ENCODE data around the gene SLC25A48.

SLC25A48 gene

GRCh38 chr5:135834639-135835529 lies at the start of gene SLC25A48:
Gene SLC25A48, plus strand, starts transcription at chr5:135834663. Its CDS starts 185 bp downstream, at chr5:135834848.
- Histone ChIP-seq H3K4me3 (ENCODE audit: low read depth, low read length) (peak within 1 kb of the TSS; percentile 50), H3K27ac (ENCODE audit: low read depth, low read length) (no peak within 1 kb of the TSS), H3K27me3 (ENCODE audit: insufficient read depth, low read length) (peaks cover 84% of the 10 kb centered on the region), H3K4me1 (ENCODE audit: control insufficient read depth, insufficient read depth, low read length, unreplicated experiment) (no peaks in the 10 kb centered on the region), H3K79me2 (ENCODE audit: control insufficient read depth, insufficient read depth, low read length, unreplicated experiment) (no peaks in the 10 kb centered on the region), H2AFZ (ENCODE audit: low read length, unreplicated experiment) (no peak within 1 kb of the TSS), H3K36me3 (ENCODE audit: insufficient read depth, low read length) (no peaks in the 10 kb centered on the region)

- no peak overlapping the region for H3K27ac ChIP-seq (ENCODE audit: low read depth, low read length)
- no peaks in the 10 kb centered on the region for H3K79me2 ChIP-seq (ENCODE audit: control insufficient read depth, insufficient read depth, low read length, unreplicated experiment)
- peaks cover 42% of the 10 kb centered on the region for H3K27me3 ChIP-seq (ENCODE audit: insufficient read depth, low read length)
- H3K4me3 ChIP-seq (ENCODE audit: low read depth, low read length): no peak overlapping the region
- H3K36me3 ChIP-seq (ENCODE audit: insufficient read depth, low read length): no peaks in the 10 kb centered on the region
- no peaks in the 10 kb centered on the region for H3K4me1 ChIP-seq (ENCODE audit: control insufficient read depth, insufficient read depth, low read length, unreplicated experiment)
- no peak overlapping the region for H2AFZ ChIP-seq (ENCODE audit: low read length, unreplicated experiment)
Measured at GRCh38 chr5:135800656-135801055, 33.8 kb upstream of the SLC25A48 start.

DNA sequence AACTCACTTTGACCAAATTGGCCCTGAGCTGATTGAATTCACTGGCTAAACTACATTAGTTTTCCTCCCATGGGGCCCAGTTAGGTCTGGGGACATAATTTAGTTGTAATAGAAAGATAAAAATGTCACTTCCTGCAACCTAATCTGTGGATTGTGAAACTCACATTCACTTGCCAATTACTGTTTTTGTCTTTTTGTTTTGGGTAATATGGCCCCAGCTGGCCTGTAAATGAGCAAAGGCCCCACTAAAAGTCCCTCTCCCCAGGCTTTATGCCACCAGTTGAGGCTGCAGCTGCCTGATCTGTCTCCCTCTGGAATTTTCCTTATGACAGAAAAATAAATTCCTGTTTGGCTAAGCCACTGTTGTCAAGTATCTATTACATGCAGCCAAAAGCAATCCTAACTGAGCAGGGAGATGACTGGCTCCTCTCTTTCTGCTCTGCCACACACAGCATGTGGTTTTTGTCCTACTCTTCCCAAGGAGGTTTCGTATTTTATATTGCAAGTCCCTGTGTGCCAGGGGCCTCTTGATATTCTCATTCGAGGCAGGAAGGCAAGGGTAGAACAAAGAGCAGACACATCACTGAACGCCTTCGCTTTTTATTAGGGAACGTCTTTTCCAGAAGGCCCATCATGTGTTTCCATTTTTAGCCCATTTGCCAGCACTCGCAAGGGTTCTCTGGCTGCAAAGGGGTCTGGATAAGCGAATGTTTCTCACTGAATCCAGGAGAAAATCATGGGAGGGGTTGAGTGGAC lies 24.1 kb upstream of the SLC25A48 start:
- Histone ChIP-seq H3K4me1 (ENCODE audit: control insufficient read depth, insufficient read depth, low read length, unreplicated experiment) (no peaks in the 10 kb centered on the region), H3K27me3 (ENCODE audit: insufficient read depth, low read length) (peaks cover 30% of the 10 kb centered on the region), H3K27ac (ENCODE audit: low read depth, low read length) (no peak overlapping the region), H3K36me3 (ENCODE audit: insufficient read depth, low read length) (no peaks in the 10 kb centered on the region), H3K79me2 (ENCODE audit: control insufficient read depth, insufficient read depth, low read length, unreplicated experiment) (no peaks in the 10 kb centered on the region), H2AFZ (ENCODE audit: low read length, unreplicated experiment) (no peak overlapping the region), H3K4me3 (ENCODE audit: low read depth, low read length) (no peak overlapping the region)

DNA sequence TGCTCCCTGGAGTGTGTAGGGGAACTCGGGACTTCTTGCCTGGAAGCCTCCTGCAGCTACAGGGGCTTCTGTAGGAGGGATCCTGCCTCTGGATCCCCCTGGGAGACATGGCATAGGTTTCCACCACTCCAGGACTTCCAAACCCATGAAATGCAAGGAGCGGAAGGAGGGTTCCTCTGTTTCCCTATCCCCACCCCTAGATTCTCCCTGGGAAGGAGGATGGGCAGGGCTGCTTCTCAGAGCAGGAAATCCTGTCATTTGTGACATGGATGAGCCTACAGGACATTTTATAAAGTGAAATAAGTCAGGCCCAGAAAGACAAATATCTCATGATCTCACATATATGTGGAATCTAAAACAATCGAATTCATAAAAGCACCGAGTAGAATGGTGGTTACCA lies 23.5 kb upstream of the SLC25A48 start:
- peaks cover 30% of the 10 kb centered on the region for H3K27me3 ChIP-seq (ENCODE audit: insufficient read depth, low read length)
- H3K36me3 ChIP-seq (ENCODE audit: insufficient read depth, low read length): no peaks in the 10 kb centered on the region
- H2AFZ ChIP-seq (ENCODE audit: low read length, unreplicated experiment): no peak overlapping the region
- H3K79me2 ChIP-seq (ENCODE audit: control insufficient read depth, insufficient read depth, low read length, unreplicated experiment): no peaks in the 10 kb centered on the region
- no peaks in the 10 kb centered on the region for H3K4me1 ChIP-seq (ENCODE audit: control insufficient read depth, insufficient read depth, low read length, unreplicated experiment)
- H3K27ac ChIP-seq (ENCODE audit: low read depth, low read length): no peak overlapping the region
- H3K4me3 ChIP-seq (ENCODE audit: low read depth, low read length): no peak overlapping the region

GRCh38 chr5:135813758-135814157 lies 20.7 kb upstream of the SLC25A48 start:
- Histone ChIP-seq H3K36me3 (ENCODE audit: insufficient read depth, low read length) (no peaks in the 10 kb centered on the region), H3K27me3 (ENCODE audit: insufficient read depth, low read length) (peaks cover 55% of the 10 kb centered on the region), H3K79me2 (ENCODE audit: control insufficient read depth, insufficient read depth, low read length, unreplicated experiment) (no peaks in the 10 kb centered on the region), H3K4me3 (ENCODE audit: low read depth, low read length) (no peak overlapping the region), H2AFZ (ENCODE audit: low read length, unreplicated experiment) (no peak overlapping the region), H3K27ac (ENCODE audit: low read depth, low read length) (no peak overlapping the region), H3K4me1 (ENCODE audit: control insufficient read depth, insufficient read depth, low read length, unreplicated experiment) (no peaks in the 10 kb centered on the region)

DNA sequence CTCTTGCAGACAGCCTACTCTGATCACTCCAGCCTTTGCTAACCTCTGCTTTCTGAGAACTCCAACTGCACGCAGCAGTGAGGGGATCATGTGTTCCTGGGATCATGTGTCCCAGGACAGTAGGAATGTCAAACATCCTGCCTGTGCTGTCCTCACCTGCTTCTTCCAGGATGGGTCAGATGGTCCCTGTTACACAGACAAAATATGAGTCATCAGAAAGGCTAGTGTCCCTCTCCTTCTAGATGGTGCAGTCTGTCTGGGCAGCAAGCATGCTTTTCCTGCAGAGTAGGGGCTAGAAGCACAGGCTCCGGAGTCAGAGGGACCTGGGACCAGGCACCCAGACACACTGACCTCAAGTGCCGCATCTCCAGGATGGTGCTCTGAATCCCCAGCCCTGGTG lies 20.1 kb upstream of the SLC25A48 start:
- H3K79me2 ChIP-seq (ENCODE audit: control insufficient read depth, insufficient read depth, low read length, unreplicated experiment): no peaks in the 10 kb centered on the region
- no peaks in the 10 kb centered on the region for H3K4me1 ChIP-seq (ENCODE audit: control insufficient read depth, insufficient read depth, low read length, unreplicated experiment)
- H3K27me3 ChIP-seq (ENCODE audit: insufficient read depth, low read length): peaks cover 61% of the 10 kb centered on the region
- H3K36me3 ChIP-seq (ENCODE audit: insufficient read depth, low read length): no peaks in the 10 kb centered on the region
- no peak overlapping the region for H3K27ac ChIP-seq (ENCODE audit: low read depth, low read length)
- H3K4me3 ChIP-seq (ENCODE audit: low read depth, low read length): no peak overlapping the region
- no peak overlapping the region for H2AFZ ChIP-seq (ENCODE audit: low read length, unreplicated experiment)

GRCh38 chr5:135814812-135815211 lies 19.7 kb upstream of the SLC25A48 start:
- Histone ChIP-seq H3K4me1 (ENCODE audit: control insufficient read depth, insufficient read depth, low read length, unreplicated experiment) (no peaks in the 10 kb centered on the region), H3K79me2 (ENCODE audit: control insufficient read depth, insufficient read depth, low read length, unreplicated experiment) (no peaks in the 10 kb centered on the region), H3K36me3 (ENCODE audit: insufficient read depth, low read length) (no peaks in the 10 kb centered on the region), H2AFZ (ENCODE audit: low read length, unreplicated experiment) (no peak overlapping the region), H3K27ac (ENCODE audit: low read depth, low read length) (no peak overlapping the region), H3K4me3 (ENCODE audit: low read depth, low read length) (no peak overlapping the region), H3K27me3 (ENCODE audit: insufficient read depth, low read length) (peaks cover 63% of the 10 kb centered on the region)

DNA sequence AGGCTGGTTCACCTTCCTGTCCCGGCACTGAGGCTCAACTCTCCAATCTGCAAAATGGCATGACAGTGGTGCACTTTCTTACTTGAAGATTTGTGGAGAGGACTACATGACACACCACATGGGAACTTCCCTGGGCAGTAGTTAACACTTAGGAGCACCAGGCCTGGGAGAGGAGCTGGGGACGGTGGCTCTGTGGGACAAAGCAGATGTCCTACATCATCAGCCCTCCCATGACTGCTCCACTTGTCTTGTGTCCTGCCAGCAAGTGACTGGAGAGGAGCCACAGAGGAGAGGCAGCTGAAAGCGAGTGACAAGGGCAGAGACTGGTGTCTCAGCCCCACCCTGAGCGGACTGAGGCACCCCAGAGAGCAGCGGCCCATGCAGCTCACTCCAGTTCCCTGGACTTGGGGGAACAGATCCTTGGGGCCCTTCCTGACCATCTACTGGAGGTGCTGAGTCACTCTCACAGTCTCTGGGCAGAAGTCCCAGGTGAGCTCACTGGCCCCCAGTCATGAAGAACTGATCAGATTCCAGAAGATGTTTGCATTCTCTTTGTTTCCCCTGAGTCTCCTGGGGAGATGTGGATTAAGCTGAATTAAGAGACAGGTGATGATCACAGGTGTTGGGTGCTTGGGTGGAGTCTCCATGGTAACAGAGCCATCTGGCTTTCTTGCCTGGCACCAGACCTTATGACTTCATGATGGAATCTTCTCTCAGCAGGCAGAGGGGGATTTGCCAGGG lies 13.2 kb upstream of the SLC25A48 start:
- H3K27me3 ChIP-seq (ENCODE audit: insufficient read depth, low read length): peaks cover 47% of the 10 kb centered on the region
- no peaks in the 10 kb centered on the region for H3K36me3 ChIP-seq (ENCODE audit: insufficient read depth, low read length)
- H3K4me3 ChIP-seq (ENCODE audit: low read depth, low read length): no peak overlapping the region
- H3K79me2 ChIP-seq (ENCODE audit: control insufficient read depth, insufficient read depth, low read length, unreplicated experiment): no peaks in the 10 kb centered on the region
- H3K27ac ChIP-seq (ENCODE audit: low read depth, low read length): no peak overlapping the region
- no peaks in the 10 kb centered on the region for H3K4me1 ChIP-seq (ENCODE audit: control insufficient read depth, insufficient read depth, low read length, unreplicated experiment)
- no peak overlapping the region for H2AFZ ChIP-seq (ENCODE audit: low read length, unreplicated experiment)

GRCh38 chr5:135821802-135822201 lies 12.7 kb upstream of the SLC25A48 start:
- Histone ChIP-seq H3K27ac (ENCODE audit: low read depth, low read length) (no peak overlapping the region), H3K36me3 (ENCODE audit: insufficient read depth, low read length) (no peaks in the 10 kb centered on the region), H2AFZ (ENCODE audit: low read length, unreplicated experiment) (no peak overlapping the region), H3K27me3 (ENCODE audit: insufficient read depth, low read length) (peaks cover 46% of the 10 kb centered on the region), H3K79me2 (ENCODE audit: control insufficient read depth, insufficient read depth, low read length, unreplicated experiment) (no peaks in the 10 kb centered on the region), H3K4me1 (ENCODE audit: control insufficient read depth, insufficient read depth, low read length, unreplicated experiment) (no peaks in the 10 kb centered on the region), H3K4me3 (ENCODE audit: low read depth, low read length) (no peak overlapping the region)

DNA sequence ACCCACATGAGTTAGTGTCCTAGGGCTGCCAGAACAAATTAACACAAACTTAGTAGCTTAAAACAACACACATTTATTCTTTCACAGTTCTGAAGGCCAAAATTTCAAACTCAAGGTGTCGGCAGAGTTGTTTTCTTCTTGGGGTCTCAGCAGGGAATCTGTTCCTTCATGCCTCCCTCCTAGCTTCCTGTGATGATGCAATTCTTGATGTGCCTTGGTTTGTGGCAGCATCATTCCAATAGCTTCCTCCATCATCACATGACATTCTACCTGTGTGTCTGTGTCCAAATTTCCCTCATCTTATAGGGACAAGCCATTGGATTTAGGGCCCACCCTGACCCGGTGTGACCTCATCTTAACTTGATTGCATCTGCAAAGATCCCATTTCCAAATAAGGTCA lies 12.2 kb upstream of the SLC25A48 start:
- Histone ChIP-seq H3K27me3 (ENCODE audit: insufficient read depth, low read length) (peaks cover 46% of the 10 kb centered on the region), H3K4me3 (ENCODE audit: low read depth, low read length) (no peak overlapping the region), H2AFZ (ENCODE audit: low read length, unreplicated experiment) (no peak overlapping the region), H3K4me1 (ENCODE audit: control insufficient read depth, insufficient read depth, low read length, unreplicated experiment) (no peaks in the 10 kb centered on the region), H3K36me3 (ENCODE audit: insufficient read depth, low read length) (no peaks in the 10 kb centered on the region), H3K27ac (ENCODE audit: low read depth, low read length) (no peak overlapping the region), H3K79me2 (ENCODE audit: control insufficient read depth, insufficient read depth, low read length, unreplicated experiment) (no peaks in the 10 kb centered on the region)

Data from ACC112 (cell line).